Fibroblast of lung (primary cell): ENCODE measurements around the gene C6orf47. TPM values are rescaled to one million over a fixed set of nuclear protein-coding genes. Genes with fewer than 3 reads are reported as not detected.

Experiments
- DNase-seq, 2 donors: peaks; one replicate each; pipeline versions ENCODE4 v3.0.0 to v3.0.0-alpha.2; 2010; ENCODE audit warnings: low read depth in 2 of 2
- H2AFZ ChIP-seq: 2 replicates; pipeline ENCODE4 v1.5.1; 2012; ENCODE audit warnings: low read length, control low read depth, inconsistent platforms
- H3K27ac ChIP-seq: 2 replicates; pipeline ENCODE4 v1.5.1; 2011; ENCODE audit warnings: low read length, control low read depth; ENCODE audit not compliant: insufficient read depth
- H3K27me3 ChIP-seq: 2 replicates; pipeline ENCODE4 v1.5.1; 2011; ENCODE audit warnings: mild to moderate bottlenecking, low read length; ENCODE audit not compliant: control insufficient read depth, insufficient read depth
- H3K36me3 ChIP-seq: 2 replicates; pipeline ENCODE4 v1.5.1; 2011; ENCODE audit warnings: low read length; ENCODE audit not compliant: control insufficient read depth, insufficient read depth
- H3K4me1 ChIP-seq: 2 replicates; pipeline ENCODE4 v1.5.1; 2011; ENCODE audit warnings: low read length; ENCODE audit not compliant: control insufficient read depth, insufficient read depth; ENCODE audit errors: extremely low read depth
- H3K4me2 ChIP-seq: 2 replicates; pipeline ENCODE4 v1.5.1; 2011; ENCODE audit warnings: low read length, control low read depth; ENCODE audit not compliant: insufficient read depth; ENCODE audit errors: extremely low read depth
- H3K4me3 ChIP-seq, 4 experiments: fragments of 200-600 bp in 1 of 4; sonication (generic) in 1 of 4; replicated peaks in 1 of 4; 2 replicates each; pipeline ENCODE4 v1.5.1; 2011 to 2016; ENCODE audit warnings: low read length in 4 of 4, low read depth in 3 of 4, mild to moderate bottlenecking in 3 of 4, control low read depth in 2 of 4, inconsistent platforms in 1 of 4, mixed read lengths in 1 of 4; ENCODE audit not compliant: insufficient read depth in 1 of 4; ENCODE audit errors: control extremely low read depth in 1 of 4
- H3K79me2 ChIP-seq: 2 replicates; pipeline ENCODE4 v1.5.1; 2012; ENCODE audit warnings: mild to moderate bottlenecking, low read length, inconsistent platforms; ENCODE audit not compliant: control insufficient read depth, insufficient read depth
- H3K9ac ChIP-seq: 2 replicates; pipeline ENCODE4 v1.5.1; 2011; ENCODE audit warnings: mild to moderate bottlenecking, low read length, control low read depth; ENCODE audit not compliant: insufficient read depth
- H3K9me3 ChIP-seq: 2 replicates; pipeline ENCODE4 v1.5.1; 2012; ENCODE audit warnings: low read depth, low read length; ENCODE audit not compliant: control insufficient read depth, insufficient read depth
- H4K20me1 ChIP-seq: 2 replicates; pipeline ENCODE4 v1.5.1; 2011; ENCODE audit warnings: low read length; ENCODE audit not compliant: control insufficient read depth, insufficient read depth; ENCODE audit errors: extremely low read depth
- EZH2 ChIP-seq: IDR thresholded peaks from 2 replicates; pipeline ENCODE4 v1.5.1; 2012; ENCODE audit warnings: low read length, control low read depth, mild to moderate bottlenecking; ENCODE audit errors: missing control alignments
- polyA plus RNA-seq, 2 donors: library from polyadenylated mRNA; depleted of rRNA in 1 of 2; stranded (reverse) in 1 of 2; unstranded in 1 of 2; fragments of >200 nt; gene quantifications; 2 replicates each; pipeline ENCODE4 v1.2.1, GENCODE V29; 2011 to 2012; ENCODE audit warnings: missing spikeins in 1 of 2
- total RNA-seq: library from RNA; depleted of rRNA; stranded (reverse); fragments of >200 nt; gene quantifications from 2 replicates; pipeline ENCODE4 v1.2.1, GENCODE V29; 2014
- TF ChIP-seq, protein P1 (sequence below), 2 donors: IDR thresholded peaks in 1 of 2; conservative IDR thresholded peaks in 1 of 2; 1 replicate in 1 of 2; 2 replicates in 1 of 2; pipeline ENCODE4 v1.5.1; 2011 to 2012; ENCODE audit warnings: low read length in 2 of 2, control low read depth in 1 of 2, inconsistent platforms in 1 of 2, low read depth in 1 of 2, mild to moderate bottlenecking in 1 of 2

Gene C6orf47
- total and polyA plus RNA-seq, 2 donors (not counting 1 experiment from before 2014, with no cell fraction given), result 7.9 to 20.6 TPM

DNA sequence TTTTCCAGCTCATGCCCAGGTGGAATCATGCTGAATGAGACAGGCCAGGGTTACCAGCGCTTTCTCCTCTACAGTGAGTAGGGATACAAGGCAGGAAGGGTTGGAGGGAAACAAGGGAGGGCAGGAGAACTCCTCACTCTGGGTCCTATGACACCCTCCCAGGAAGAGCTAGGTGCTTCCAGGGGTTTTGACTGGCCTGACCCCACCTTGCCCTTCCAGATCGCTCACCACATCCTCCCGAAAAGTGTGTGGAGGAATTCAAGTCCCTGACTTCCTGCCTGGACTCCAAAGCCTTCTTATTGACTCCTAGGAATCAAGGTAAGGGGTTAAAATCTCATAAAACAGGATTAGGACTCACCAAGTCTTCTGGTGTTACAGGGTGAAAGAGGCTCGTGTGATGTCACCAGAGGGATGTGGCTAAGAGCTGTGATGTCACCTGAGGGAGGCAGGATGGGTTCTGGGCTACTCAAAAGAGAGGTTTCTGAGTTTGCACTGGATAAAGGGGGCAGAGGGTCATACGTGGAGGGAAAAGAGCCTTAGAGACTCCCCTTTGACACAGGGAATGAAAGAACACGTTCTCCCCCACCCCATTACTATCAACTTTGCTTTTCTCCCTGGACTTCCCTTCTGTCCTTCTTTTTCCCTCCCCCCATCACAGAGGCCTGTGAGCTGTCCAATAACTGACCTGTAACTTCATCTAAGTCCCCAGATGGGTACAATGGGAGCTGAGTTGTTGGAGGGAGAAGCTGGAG, 3.0 kb downstream of the C6orf47 start:
- TF ChIP-seq EZH2, result no peak
- H3K36me3 ChIP-seq, result peaks cover 5% of the 10 kb centered on the region
- no peak overlapping the region for H3K4me3 ChIP-seq
- peaks cover 13% of the 10 kb centered on the region for H3K4me1 ChIP-seq
- H3K27ac ChIP-seq, result no peak overlapping the region
- H4K20me1 ChIP-seq, result no peaks in the 10 kb centered on the region
- H3K27me3 ChIP-seq, result no peaks in the 10 kb centered on the region
- H3K9me3 ChIP-seq, result no peaks in the 10 kb centered on the region
- H3K9ac ChIP-seq, result no peak overlapping the region
- H2AFZ ChIP-seq, result no peak overlapping the region
- no peak overlapping the region for H3K4me2 ChIP-seq
- DNase-seq, result no peak
- H3K79me2 ChIP-seq, result peaks cover 34% of the 10 kb centered on the region

DNA sequence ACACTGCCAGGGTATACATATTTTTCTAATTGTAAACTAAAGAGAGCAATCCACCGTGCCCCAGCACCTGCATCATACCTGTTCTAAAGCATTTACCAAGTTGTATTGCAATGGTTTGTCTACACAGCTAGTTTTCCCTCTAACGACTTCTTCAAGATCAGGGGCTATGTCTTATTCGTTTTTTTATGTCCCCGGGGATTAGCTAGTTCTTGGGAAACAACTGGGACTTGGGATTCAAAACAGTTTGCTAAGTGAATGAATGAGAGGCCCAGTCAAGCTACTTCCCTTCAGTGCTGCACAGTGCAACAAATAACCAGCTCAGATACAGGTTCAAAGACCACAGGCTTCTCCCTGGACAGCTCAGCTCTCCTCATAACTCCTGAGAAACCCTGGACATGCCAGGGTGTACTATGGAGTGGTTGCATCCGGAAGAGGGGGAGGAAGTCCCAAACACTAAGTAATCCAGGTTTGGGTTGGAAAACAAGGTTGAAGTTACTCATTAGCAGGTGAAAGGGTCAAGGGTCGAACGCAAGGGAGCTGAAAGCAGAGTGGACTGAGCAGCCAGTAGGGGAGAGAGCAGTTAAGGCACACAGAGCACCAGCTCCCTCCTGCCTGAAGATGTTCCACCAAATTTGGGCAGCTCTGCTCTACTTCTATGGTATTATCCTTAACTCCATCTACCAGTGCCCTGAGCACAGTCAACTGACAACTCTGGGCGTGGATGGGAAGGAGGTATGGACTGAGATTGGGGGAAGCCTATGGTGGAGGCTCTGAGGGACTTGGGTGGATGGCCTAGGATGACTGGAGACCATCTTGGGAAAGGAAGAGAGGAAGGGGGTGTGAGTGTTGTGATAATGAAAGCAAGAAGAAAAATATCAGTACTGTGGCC, 5.0 kb downstream of the C6orf47 start, which contains the start of gene APOM:
Gene APOM (plus strand): TSS at position 546 of the 889 bp plus-strand sequence. CDS start 73 bp downstream, at position 619.
- H3K36me3 ChIP-seq, result peaks cover 4% of the 10 kb centered on the region
- H3K27me3 ChIP-seq, result no peaks in the 10 kb centered on the region
- no peak for DNase-seq
- no peaks in the 10 kb centered on the region for H4K20me1 ChIP-seq
- H3K4me1 ChIP-seq, result peaks cover 9% of the 10 kb centered on the region
- no peak for TF ChIP-seq EZH2
- TF ChIP-seq, protein P1, sequence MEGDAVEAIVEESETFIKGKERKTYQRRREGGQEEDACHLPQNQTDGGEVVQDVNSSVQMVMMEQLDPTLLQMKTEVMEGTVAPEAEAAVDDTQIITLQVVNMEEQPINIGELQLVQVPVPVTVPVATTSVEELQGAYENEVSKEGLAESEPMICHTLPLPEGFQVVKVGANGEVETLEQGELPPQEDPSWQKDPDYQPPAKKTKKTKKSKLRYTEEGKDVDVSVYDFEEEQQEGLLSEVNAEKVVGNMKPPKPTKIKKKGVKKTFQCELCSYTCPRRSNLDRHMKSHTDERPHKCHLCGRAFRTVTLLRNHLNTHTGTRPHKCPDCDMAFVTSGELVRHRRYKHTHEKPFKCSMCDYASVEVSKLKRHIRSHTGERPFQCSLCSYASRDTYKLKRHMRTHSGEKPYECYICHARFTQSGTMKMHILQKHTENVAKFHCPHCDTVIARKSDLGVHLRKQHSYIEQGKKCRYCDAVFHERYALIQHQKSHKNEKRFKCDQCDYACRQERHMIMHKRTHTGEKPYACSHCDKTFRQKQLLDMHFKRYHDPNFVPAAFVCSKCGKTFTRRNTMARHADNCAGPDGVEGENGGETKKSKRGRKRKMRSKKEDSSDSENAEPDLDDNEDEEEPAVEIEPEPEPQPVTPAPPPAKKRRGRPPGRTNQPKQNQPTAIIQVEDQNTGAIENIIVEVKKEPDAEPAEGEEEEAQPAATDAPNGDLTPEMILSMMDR (conservative IDR thresholded peaks at IDR 0.05 in 1 of 2, IDR thresholded peaks at IDR 0.05 in 1 of 2; ENCODE audit: low read depth in 1 of 2, low read length in 2 of 2), result no peak
- no peak within 1 kb of the TSS for H3K4me3 ChIP-seq
- no peak within 1 kb of the TSS for H3K4me2 ChIP-seq
- no peak within 1 kb of the TSS for H2AFZ ChIP-seq
- no peaks in the 10 kb centered on the region for H3K9me3 ChIP-seq
- H3K27ac ChIP-seq, result no peak within 1 kb of the TSS
- peaks cover 45% of the 10 kb centered on the region for H3K79me2 ChIP-seq
- no peak within 1 kb of the TSS for H3K9ac ChIP-seq

DNA sequence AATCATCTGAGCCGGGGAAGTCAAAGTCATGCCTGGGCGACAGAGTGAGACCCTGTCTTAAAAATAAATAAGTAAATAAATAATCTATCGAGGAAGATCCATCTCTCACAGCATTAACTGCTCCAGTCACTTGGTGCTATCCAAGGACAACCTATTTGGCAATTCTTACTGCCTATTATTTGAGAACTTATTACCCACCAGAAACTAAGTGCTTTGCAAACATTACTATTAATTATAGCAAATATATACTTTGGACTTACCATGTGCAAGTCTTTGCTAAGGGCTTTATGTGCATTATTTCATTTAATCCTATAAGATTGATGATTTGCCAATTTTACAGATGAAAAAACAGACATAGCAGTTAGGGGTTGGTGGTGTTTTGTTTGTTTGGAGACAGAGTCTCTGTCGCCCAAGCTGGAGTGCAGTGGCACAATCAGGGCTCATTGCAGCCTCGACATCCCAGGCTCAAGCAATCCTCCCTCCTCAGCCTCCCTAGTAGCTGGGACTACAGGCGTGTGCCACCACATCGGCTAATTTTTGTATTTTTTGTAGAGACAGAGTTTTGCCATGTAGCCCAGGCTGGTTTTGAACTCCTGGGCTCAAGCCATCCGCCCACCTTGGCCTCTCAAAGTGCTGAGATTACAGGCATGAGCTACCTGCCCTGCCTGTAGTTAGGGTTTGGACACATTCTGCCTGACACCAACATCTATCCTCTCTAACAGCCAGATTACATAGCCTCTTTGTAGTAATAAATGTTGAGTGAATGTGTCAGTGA, 5.8 kb downstream of the C6orf47 start:
- Histone ChIP-seq H2AFZ (no peak overlapping the region), H3K36me3 (peaks cover 5% of the 10 kb centered on the region), H3K9ac (no peak overlapping the region), H3K9me3 (no peaks in the 10 kb centered on the region), H3K79me2 (peaks cover 43% of the 10 kb centered on the region), H3K27ac (no peak overlapping the region), H3K4me3 (no peak overlapping the region), H3K4me2 (no peak overlapping the region), H3K4me1 (peaks cover 9% of the 10 kb centered on the region), H3K27me3 (no peaks in the 10 kb centered on the region), H4K20me1 (no peaks in the 10 kb centered on the region)
- no peak for TF ChIP-seq EZH2
- TF ChIP-seq, protein P1 (conservative IDR thresholded peaks at IDR 0.05 in 1 of 2, IDR thresholded peaks at IDR 0.05 in 1 of 2; ENCODE audit: low read depth in 1 of 2, low read length in 2 of 2), result no peak
- no peak for DNase-seq
